ENCODE data around the gene ZFR2. TPM values are rescaled to one million over a fixed set of nuclear protein-coding genes. Genes with fewer than 3 reads are reported as not detected.

Gene ZFR2
- total RNA-seq, 5 donors from 2014 or later (not counting 1 experiment from before 2014, with no cell fraction given) = 0.56 to 1.8 (median 1.4) TPM

DNA sequence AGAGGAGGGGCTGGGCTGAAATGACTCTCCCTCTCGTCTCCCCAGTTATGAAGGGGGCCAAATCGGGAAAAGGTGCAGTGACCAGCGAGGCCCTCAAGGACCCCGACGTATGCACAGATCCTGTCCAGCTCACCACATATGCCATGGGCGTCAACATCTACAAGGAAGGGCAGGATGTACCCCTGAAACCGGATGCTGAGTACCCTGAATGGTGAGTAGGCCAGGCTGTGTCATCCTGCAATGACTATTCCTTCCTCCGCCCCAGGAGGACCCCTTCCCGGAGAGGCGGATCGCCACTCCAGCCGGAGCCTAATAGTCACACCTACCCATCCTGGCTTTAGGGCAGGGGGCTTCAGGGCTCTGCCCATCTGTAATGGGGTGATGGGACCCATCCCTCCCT, 103.7 kb downstream of the ZFR2 start:
- CTCF ChIA-PET = no interaction called here
- H3K4me1 Mint-ChIP-seq = peaks cover 34 to 40% (median 40%) of the 10 kb centered on the region in 3 donors
- no peaks in the 10 kb centered on the region for H3K27me3 Mint-ChIP-seq
- DNase-seq (no peak), ATAC-seq (replicated peaks in 1 of 4) (no peak)
- POLR2A ChIA-PET = no interaction called here
- peaks cover 12% of the 10 kb centered on the region for H3K36me3 Mint-ChIP-seq
- Histone ChIP-seq H3K27me3 (replicated peaks in 1 of 2; ENCODE audit: control insufficient read depth in 2 of 2, extremely low read depth in 1 of 2, insufficient read depth in 2 of 2, low read length in 1 of 2) (no peaks in the 10 kb centered on the region), H3K36me3 (ENCODE audit: control insufficient read depth in 2 of 2, extremely low read depth in 1 of 2, insufficient read depth in 1 of 2, low read length in 1 of 2) (peaks cover 8 to 42% of the 10 kb centered on the region in 2 donors), H3K4me3 (ENCODE audit: control insufficient read depth in 1 of 2, extremely low read depth in 1 of 2, low read length in 1 of 2) (no peak overlapping the region), H3K4me1 (ENCODE audit: control insufficient read depth in 1 of 2, extremely low read depth in 1 of 2, insufficient read depth in 2 of 2, low read length in 2 of 2) (peaks cover 7 to 48% of the 10 kb centered on the region in 2 experiments), H3K27ac (ENCODE audit: low read length) (no peak overlapping the region), H3K9me3 (no peaks in the 10 kb centered on the region)
- no peak overlapping the region for H3K27ac Mint-ChIP-seq
- H3K4me3 Mint-ChIP-seq = no peak overlapping the region
- no peaks in the 10 kb centered on the region for H3K9me3 Mint-ChIP-seq
- 76% methylated on average over 2 of the region's 12 CpGs for WGBS (ENCODE audit: insufficient coverage)

DNA sequence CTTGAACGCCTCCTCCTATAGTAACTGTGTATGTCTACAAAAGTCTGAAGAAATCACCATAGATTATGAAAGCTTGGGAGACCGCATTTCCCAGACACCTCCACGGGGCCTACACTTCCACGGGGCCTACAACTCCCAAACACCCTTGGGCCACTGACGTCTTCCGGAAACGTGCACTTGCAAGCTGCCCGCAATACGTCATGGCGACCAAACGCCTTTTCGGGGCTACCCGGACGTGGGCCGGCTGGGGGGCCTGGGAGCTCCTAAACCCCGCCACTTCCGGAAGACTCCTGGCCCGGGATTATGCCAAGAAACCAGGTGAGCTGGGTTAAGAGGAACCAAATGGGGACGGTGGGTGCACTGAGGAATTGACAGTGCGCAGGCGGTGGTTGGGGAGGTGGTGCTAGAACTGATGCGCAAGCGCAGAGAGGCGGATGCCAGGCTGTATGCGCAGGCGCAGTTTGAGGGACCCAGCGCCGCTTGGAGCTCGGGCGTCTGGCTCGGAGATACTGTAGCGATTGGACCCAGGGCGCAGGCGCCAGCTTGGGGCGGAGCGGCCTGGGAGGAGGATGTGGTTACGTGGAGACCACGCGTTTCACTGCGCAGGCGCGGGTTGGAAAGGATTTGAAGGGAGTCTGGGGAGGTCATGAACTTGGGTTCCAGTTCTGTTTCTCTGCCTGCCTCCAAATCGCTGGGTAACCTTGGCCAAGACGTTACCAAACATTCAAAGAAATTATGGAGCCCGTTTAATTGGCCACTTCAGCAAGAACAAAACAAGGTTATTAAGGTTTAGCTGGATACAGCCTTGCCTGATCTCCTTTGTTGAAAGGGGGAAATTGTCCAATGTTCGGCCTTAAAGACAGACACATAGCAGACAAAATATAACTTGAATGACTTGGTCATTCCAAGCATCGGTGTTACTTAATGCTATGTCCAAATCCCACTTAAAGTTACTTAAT, 106.1 kb downstream of the ZFR2 start, which contains the start of gene MRPL54:
Gene MRPL54 (plus strand): TSS at position 182 of the 959 bp plus-strand sequence. CDS start 19 bp downstream, at position 201.
- WGBS (ENCODE audit: insufficient coverage) = under 1% methylated on average over 31 of the region's 47 CpGs
- Histone ChIP-seq H3K27ac (ENCODE audit: low read length) (peak within 1 kb of the TSS; percentile 98), H3K36me3 (ENCODE audit: control insufficient read depth in 2 of 2, extremely low read depth in 1 of 2, insufficient read depth in 1 of 2, low read length in 1 of 2) (peaks cover 13 to 40% of the 10 kb centered on the region in 2 donors), H3K4me3 (ENCODE audit: control insufficient read depth in 1 of 2, extremely low read depth in 1 of 2, low read length in 1 of 2) (peak within 1 kb of the TSS; percentile 85 to 98), H3K9me3 (no peaks in the 10 kb centered on the region), H3K4me1 (ENCODE audit: control insufficient read depth in 1 of 2, extremely low read depth in 1 of 2, insufficient read depth in 2 of 2, low read length in 2 of 2) (peaks cover 15 to 70% of the 10 kb centered on the region in 2 experiments), H3K27me3 (replicated peaks in 1 of 2; ENCODE audit: control insufficient read depth in 2 of 2, extremely low read depth in 1 of 2, insufficient read depth in 2 of 2, low read length in 1 of 2) (no peaks in the 10 kb centered on the region)
- ATAC-seq (replicated peaks in 1 of 4) (peak; percentile 86 to 87 (median 87)), DNase-seq (peak; percentile 98 to 100 (median 99))
- ChIA-PET POLR2A (interaction anchor here (0.5 to 1.2 kb wide), 10 partner anchors 25 to 1037 kb away, joined by 3 to 29 read pairs (median 4); no protein-coding TSS in a partner anchor), CTCF (interaction anchor here in 1 of 2 donors (0.5 to 2.0 kb wide), 12 partner anchors 17 to 1028 kb away, joined by 3 to 21 read pairs (median 4); no protein-coding TSS in a partner anchor)
- Mint-ChIP-seq H3K27ac (peak within 1 kb of the TSS; percentile 100), H3K4me1 (peaks cover 45 to 57% (median 50%) of the 10 kb centered on the region in 3 donors), H3K27me3 (no peaks in the 10 kb centered on the region), H3K36me3 (peaks cover 7% of the 10 kb centered on the region), H3K4me3 (peak within 1 kb of the TSS; percentile 97 to 98 (median 97)), H3K9me3 (no peaks in the 10 kb centered on the region)

GRCh38 chr19:3762130-3762473, 106.7 kb downstream of the ZFR2 start:
- ChIA-PET POLR2A (interaction anchor here in 1 of 2 donors (0.6 kb wide), 1 partner anchor 333 kb away, joined by 3 read pairs; no protein-coding TSS in a partner anchor), CTCF (interaction anchor here in 1 of 2 donors (0.6 to 2.0 kb wide), 7 partner anchors 23 to 1029 kb away, joined by 3 to 21 read pairs (median 5); no protein-coding TSS in a partner anchor)
- peak overlapping the region; percentile 69 to 85 for H3K4me3 ChIP-seq (ENCODE audit: control insufficient read depth in 1 of 2, extremely low read depth in 1 of 2, low read length in 1 of 2)
- Mint-ChIP-seq H3K9me3 (no peaks in the 10 kb centered on the region), H3K36me3 (peaks cover 7% of the 10 kb centered on the region), H3K4me1 (peaks cover 45 to 59% (median 53%) of the 10 kb centered on the region in 3 donors), H3K27ac (peak overlapping the region; percentile 100), H3K27me3 (no peaks in the 10 kb centered on the region), H3K4me3 (peak overlapping the region; percentile 97 to 98 (median 97))
- peaks cover 11 to 39% of the 10 kb centered on the region in 2 donors for H3K36me3 ChIP-seq (ENCODE audit: control insufficient read depth in 2 of 2, extremely low read depth in 1 of 2, insufficient read depth in 1 of 2, low read length in 1 of 2)
- H3K27me3 ChIP-seq (replicated peaks in 1 of 2; ENCODE audit: control insufficient read depth in 2 of 2, extremely low read depth in 1 of 2, insufficient read depth in 2 of 2, low read length in 1 of 2) = no peaks in the 10 kb centered on the region
- peak overlapping the region; percentile 98 for H3K27ac ChIP-seq (ENCODE audit: low read length)
- H3K4me1 ChIP-seq (ENCODE audit: control insufficient read depth in 1 of 2, extremely low read depth in 1 of 2, insufficient read depth in 2 of 2, low read length in 2 of 2) = peaks cover 15 to 71% of the 10 kb centered on the region in 2 experiments
- DNase-seq (no peak), ATAC-seq (replicated peaks in 1 of 4) (no peak)
- no CpG with 5 or more reads among the region's 1 CpG for WGBS (ENCODE audit: insufficient coverage)
- H3K9me3 ChIP-seq = no peaks in the 10 kb centered on the region

DNA sequence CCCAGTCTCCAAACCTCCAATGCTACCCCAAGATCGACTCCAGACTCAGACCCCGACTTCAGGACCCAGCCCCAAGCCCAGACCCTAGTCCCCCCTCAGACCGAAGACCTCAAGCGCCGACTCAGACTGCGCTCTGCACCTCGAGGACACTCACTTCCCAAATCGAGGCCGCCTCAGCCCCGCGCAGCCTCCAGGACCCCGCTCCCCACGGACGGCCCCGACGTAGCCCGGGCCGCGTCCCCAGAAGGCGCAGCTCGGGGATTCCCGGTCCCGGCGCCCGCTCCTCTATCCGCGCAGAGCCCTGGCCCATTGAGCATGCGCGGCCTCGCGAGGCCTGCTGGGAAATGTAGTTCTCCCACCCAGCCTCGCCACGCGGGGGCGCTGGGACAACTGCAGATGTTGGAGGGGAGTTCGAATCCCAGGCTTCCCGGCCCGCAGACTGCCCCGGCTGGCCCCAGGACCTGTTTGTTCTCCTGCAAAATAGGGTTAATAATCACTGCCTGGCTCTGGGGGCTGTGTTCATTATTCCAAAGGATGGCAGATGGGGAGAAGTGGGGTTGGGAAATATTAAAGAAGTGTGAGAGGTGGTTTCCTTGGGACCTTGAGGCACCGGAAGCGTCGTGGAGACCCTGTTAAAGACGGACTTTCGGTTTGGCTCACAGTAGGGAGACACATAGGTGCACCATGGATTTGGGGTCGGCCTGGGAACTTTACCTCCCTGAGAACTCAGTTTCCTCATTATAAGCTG, 107.3 kb downstream of the ZFR2 start, which contains the start of gene APBA3:
Gene APBA3 (minus strand): TSS at position 311 of the 748 bp plus-strand sequence. CDS start 1,428 bp downstream, outside the sequence.
- ChIA-PET CTCF (interaction anchor here in 1 of 2 donors (0.6 to 2.0 kb wide), 5 partner anchors 37 to 1029 kb away, joined by 3 to 21 read pairs (median 6); no protein-coding TSS in a partner anchor), POLR2A (interaction anchor here in 1 of 2 donors (0.6 kb wide), 1 partner anchor 1828 kb away, joined by 3 read pairs; no protein-coding TSS in a partner anchor)
- H3K27me3 ChIP-seq (replicated peaks in 1 of 2; ENCODE audit: control insufficient read depth in 2 of 2, extremely low read depth in 1 of 2, insufficient read depth in 2 of 2, low read length in 1 of 2) = no peaks in the 10 kb centered on the region
- peak; percentile 79 to 98 (median 90) for DNase-seq
- no peaks in the 10 kb centered on the region for H3K9me3 Mint-ChIP-seq
- no peaks in the 10 kb centered on the region for H3K27me3 Mint-ChIP-seq
- peak; percentile 45 to 56 (median 54) for ATAC-seq (replicated peaks in 1 of 4)
- peak within 1 kb of the TSS; percentile 85 to 98 for H3K4me3 ChIP-seq (ENCODE audit: control insufficient read depth in 1 of 2, extremely low read depth in 1 of 2, low read length in 1 of 2)
- H3K4me3 Mint-ChIP-seq = peak within 1 kb of the TSS; percentile 97 to 98 (median 97)
- H3K27ac ChIP-seq (ENCODE audit: low read length) = peak within 1 kb of the TSS; percentile 98
- peaks cover 11 to 38% of the 10 kb centered on the region in 2 donors for H3K36me3 ChIP-seq (ENCODE audit: control insufficient read depth in 2 of 2, extremely low read depth in 1 of 2, insufficient read depth in 1 of 2, low read length in 1 of 2)
- H3K36me3 Mint-ChIP-seq = peaks cover 9% of the 10 kb centered on the region
- H3K4me1 Mint-ChIP-seq = peaks cover 48 to 61% (median 55%) of the 10 kb centered on the region in 3 donors
- H3K4me1 ChIP-seq (ENCODE audit: control insufficient read depth in 1 of 2, extremely low read depth in 1 of 2, insufficient read depth in 2 of 2, low read length in 2 of 2) = peaks cover 15 to 67% of the 10 kb centered on the region in 2 experiments
- no peaks in the 10 kb centered on the region for H3K9me3 ChIP-seq
- under 1% methylated on average over 42 of the region's 45 CpGs for WGBS (ENCODE audit: insufficient coverage)
- peak within 1 kb of the TSS; percentile 100 for H3K27ac Mint-ChIP-seq

DNA sequence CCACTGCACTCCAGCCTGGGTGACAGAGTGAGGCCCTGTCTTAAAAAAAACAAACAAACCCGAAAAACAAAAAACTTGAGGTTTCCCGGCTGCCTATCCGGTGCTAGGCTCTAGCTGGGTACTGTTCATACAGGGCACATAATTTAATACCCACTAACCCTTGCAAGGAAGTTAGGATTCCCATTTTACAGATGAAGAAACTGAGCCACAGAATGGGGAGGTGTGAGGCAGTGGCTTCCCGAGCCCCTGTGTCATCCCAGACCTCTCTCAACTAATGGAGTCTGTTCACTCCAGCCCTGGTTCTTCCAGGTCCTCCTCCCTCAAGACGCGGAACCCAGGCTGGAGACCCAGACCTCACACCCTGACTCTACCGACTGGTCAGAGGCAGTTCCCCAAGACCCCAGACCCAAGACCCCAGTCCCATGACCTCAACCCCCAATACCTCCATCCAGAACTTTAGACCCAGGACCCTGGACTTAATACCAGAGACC, 107.9 kb downstream of the ZFR2 start:
- peaks cover 5% of the 10 kb centered on the region for H3K36me3 Mint-ChIP-seq
- peak overlapping the region; percentile 95 to 97 for H3K27ac Mint-ChIP-seq
- H3K27me3 ChIP-seq (replicated peaks in 1 of 2; ENCODE audit: control insufficient read depth in 2 of 2, extremely low read depth in 1 of 2, insufficient read depth in 2 of 2, low read length in 1 of 2) = no peaks in the 10 kb centered on the region
- ChIA-PET CTCF (interaction anchor here in 1 of 2 donors (0.7 kb wide), 1 partner anchor 227 kb away, joined by 6 read pairs; no protein-coding TSS in a partner anchor), POLR2A (interaction anchor here in 1 of 2 donors (0.6 kb wide), 1 partner anchor 1827 kb away, joined by 3 read pairs; no protein-coding TSS in a partner anchor)
- WGBS (ENCODE audit: insufficient coverage) = 0% methylated on average over 3 of the region's 7 CpGs
- peaks cover 11 to 34% of the 10 kb centered on the region in 2 donors for H3K36me3 ChIP-seq (ENCODE audit: control insufficient read depth in 2 of 2, extremely low read depth in 1 of 2, insufficient read depth in 1 of 2, low read length in 1 of 2)
- H3K9me3 Mint-ChIP-seq = no peaks in the 10 kb centered on the region
- peaks cover 15 to 62% of the 10 kb centered on the region in 2 experiments for H3K4me1 ChIP-seq (ENCODE audit: control insufficient read depth in 1 of 2, extremely low read depth in 1 of 2, insufficient read depth in 2 of 2, low read length in 2 of 2)
- peak overlapping the region; percentile 98 for H3K27ac ChIP-seq (ENCODE audit: low read length)
- peak overlapping the region; percentile 97 to 98 (median 97) for H3K4me3 Mint-ChIP-seq
- DNase-seq (peak in 16 of 35 experiments; percentile 8 to 54 (median 26)), ATAC-seq (replicated peaks in 1 of 4) (no peak)
- peak overlapping the region; percentile 58 to 98 for H3K4me3 ChIP-seq (ENCODE audit: control insufficient read depth in 1 of 2, extremely low read depth in 1 of 2, low read length in 1 of 2)
- no peaks in the 10 kb centered on the region for H3K9me3 ChIP-seq
- no peaks in the 10 kb centered on the region for H3K27me3 Mint-ChIP-seq
- H3K4me1 Mint-ChIP-seq = peaks cover 43 to 60% (median 54%) of the 10 kb centered on the region in 3 donors

Data from T-cell (primary cell).